ENCODE measurements around the gene RNPEPL1.

RNPEPL1 gene

GRCh38 chr2:240577281-240578109, 9.2 kb downstream of the RNPEPL1 start:
- no peak for DNase-seq

GRCh38 chr2:240578110-240578450, 9.8 kb downstream of the RNPEPL1 start:
- DNase-seq = no peak

GRCh38 chr2:240578488-240578887, 10.2 kb downstream of the RNPEPL1 start:
- DNase-seq = no peak

DNA sequence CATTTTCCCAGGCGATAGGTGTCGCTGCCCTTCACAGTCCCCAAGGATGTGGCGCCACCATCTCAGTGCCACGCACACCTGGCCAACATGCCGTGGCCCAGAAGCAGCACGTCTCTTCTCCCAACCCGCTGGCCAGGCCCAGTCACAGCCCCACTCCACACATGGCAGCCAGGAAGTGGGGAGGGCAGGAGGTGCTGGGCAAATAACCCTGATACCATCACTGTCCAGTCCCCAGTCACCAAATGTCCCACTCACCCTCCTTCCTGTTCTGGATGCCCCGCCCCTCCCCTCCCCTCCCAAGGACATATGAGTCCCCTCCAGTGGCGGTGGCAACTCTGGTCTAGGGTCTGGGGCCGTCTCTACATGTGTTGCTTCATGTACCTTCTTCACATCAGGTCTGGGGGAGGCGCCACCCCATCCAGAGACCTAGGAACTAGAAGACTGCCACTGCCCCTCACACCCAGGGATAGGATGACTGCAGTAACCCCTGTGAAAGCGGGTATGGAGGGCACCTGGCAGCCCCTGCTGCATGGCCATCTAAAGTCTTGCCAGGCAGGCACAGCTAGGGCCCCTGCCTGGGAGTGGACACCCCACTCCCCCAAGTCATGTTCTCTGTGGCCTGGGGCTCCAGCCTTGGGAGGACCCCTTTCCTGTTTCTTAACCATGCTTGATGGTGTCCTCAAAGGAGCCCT, 10.9 kb downstream of the RNPEPL1 start:
- DNase-seq = no peak

GRCh38 chr2:240579771-240580614, 11.7 kb downstream of the RNPEPL1 start:
- peak; percentile 78 to 80 for DNase-seq

DNA sequence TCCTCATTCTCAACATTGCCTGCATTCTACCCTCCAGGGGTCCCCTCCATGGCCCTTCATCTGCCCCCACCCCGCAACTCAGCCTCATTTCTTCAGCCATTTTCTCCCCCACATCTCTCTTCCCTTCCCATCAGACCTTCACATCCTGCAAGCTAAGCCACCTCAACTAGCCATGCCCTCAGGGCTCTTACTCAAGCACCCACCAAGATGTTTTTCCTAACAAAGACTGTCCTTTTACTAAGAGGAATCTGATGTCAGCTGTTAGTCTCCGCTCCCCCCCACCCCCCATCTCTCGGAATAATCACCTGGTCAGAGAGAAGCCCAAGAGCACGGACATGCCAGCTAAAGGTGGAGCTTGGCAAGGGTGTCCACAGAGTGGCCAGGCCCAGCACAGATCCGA, 13.5 kb downstream of the RNPEPL1 start:
- no peak for DNase-seq

- DNase-seq = no peak
Observed at GRCh38 chr2:240582781-240583180, 14.5 kb downstream of the RNPEPL1 start.

DNA sequence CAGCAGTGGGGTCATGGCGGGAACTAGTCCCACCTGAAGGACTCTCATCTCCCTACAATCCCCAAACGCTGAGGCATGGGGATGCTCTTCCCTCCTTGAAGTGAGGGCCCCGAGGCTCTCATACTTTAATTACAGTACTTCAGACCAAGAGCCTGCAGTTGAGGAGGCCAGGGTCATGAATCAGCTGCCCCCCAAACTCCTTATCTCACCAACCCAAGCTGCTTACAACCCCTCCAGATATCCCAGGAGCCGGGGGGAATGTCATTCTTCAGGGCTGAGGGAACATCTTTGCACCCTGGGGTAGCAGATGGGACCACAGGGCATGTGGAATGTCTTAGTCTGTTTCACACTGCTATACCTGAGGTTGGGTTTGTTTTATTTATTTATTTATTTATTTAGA, 15.5 kb downstream of the RNPEPL1 start:
- DNase-seq = no peak

GRCh38 chr2:240584486-240585031, 16.3 kb downstream of the RNPEPL1 start:
- no peak for DNase-seq

GRCh38 chr2:240585101-240585500, 16.8 kb downstream of the RNPEPL1 start:
- no peak for DNase-seq

- no peak for DNase-seq
Observed at GRCh38 chr2:240585681-240586197, 17.5 kb downstream of the RNPEPL1 start.

GRCh38 chr2:240586198-240586918, 18.1 kb downstream of the RNPEPL1 start, which contains the start of gene CAPN10:
CAPN10 (plus strand) TSS chr2:240586734; CDS start chr2:240586912, 178 bp downstream.
- peak; percentile 96 to 97 for DNase-seq

DNA sequence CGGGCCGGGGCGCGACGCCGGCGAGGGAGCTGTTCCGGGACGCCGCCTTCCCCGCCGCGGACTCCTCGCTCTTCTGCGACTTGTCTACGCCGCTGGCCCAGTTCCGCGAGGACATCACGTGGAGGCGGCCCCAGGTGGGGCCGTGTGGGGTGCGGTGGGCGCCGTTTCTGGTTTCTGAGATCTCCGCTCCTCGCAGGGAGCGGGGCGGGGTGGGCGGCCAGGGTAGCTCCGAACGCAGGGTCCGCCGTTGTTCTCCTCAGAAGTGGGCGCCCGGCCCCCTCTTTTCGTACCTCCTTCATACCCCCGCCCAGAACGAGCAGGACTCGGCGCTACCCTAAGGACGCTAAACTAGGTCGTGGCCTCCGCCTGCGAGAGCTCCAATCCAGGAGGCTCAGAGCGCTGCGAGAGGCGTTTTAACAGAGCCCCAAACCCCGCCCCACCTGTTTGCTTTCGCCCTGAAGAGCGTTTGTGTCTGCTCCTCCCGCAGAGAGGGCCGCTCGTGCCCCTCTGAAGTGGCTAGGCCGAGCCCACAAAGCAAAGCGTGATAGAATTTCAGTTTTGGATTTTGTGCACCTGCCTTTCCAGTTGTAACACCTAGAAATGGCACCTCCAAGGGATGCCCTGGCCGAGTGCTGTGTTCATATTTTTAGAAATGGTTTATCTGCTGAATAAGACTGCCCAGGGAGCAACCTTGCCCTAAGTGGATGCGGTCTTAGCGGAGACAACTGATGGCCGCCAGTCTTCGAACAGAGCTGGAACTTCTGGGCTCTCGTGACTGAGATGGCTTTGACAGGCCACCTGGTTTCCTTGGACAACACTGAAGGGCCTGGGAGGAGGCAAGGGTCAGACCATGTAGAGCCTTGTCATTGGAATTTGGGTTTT, 18.9 kb downstream of the RNPEPL1 start:
- DNase-seq = peak; percentile 60 to 68

DNA sequence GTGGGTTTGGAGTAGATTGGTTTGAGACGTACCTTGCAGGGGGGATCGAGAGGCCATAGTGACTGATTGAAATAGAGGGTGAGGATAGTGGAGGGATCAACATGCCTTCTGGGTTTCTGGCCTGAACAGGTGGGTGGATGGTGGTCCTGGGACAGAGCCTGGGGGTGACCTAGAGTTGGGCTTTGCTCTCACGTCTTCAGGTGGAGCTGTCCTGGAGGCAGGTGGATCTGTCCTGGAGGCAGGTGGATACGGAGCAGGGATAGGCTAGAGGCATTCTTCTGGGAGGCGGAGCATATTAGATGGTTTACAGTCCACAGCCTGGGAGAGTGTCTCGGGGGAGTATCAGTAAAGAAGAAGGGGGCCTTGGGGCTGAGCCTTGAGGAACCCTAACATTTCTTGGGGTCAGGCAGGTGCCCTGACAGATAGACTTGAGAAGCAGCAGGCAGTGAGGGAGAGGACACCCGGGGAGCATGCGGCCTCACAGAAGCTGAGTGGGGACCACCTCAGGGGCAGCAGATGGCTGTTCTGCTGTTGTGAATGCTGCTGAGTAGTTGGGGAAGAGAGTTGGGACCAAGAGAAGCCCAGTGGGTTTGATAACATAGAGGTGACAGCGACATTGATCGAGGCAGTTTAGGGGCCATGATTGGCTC, 19.8 kb downstream of the RNPEPL1 start:
- DNase-seq = no peak

DNA sequence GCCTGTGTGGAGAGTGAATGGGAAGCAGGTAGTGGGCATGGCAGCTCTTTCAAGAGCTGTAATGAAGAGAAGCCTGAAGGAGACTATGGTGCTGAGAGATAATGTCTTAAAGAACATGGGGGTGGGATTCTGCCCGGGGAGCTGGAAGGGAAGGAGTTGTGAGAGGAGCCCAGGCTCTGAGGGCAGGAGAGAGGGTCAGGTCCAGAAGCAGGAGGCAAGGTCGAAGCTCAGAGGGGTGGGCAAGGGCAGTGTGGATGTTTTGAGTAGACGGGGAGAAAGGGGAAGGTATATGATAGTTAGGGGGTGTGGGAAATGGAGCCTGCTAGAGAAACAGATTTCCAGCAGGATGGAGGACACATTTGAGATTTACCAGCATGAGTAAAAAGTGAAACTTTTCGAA, 20.4 kb downstream of the RNPEPL1 start:
- no peak for DNase-seq

DNA sequence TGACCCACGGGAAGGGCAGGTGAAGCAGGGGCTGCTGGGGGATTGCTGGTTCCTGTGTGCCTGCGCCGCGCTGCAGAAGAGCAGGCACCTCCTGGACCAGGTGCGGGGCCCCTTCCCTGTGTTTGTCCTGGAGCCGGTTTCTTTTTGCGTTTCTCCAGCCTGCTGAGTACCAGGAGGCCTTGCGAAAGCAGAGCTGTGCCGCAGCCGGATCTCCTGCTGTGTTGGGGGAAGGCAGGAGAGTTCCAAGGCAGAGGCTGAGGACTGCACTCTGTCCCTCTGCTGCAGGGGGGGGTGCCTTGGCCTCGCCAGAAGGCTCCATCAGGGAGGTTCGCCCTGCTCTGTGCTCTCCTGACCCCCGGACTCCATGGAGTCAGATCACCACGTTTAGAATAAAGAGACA, 21.1 kb downstream of the RNPEPL1 start:
- no peak for DNase-seq

GRCh38 chr2:240589850-240590525, 21.7 kb downstream of the RNPEPL1 start:
- no peak for DNase-seq

- DNase-seq = no peak
Observed at GRCh38 chr2:240590681-240591111, 22.4 kb downstream of the RNPEPL1 start.

DNA sequence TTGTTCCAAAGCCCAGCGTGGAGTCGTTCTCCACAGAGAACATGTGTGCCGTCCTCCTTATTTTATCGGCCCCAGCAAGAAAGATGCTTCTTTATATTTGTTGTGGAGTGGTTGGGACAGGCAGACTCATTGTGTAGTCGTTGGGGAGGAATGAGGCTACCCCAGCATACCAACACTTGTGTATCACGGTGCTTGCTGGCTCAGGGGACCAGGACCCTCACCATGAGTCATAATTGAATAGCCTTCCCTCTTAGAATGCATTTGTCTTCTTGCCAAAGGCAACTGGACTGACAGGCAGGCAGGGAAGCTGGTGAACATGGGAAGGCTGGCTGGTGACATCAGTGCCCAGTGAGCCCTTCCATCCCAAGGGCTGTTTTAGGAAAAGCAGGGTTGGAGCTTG, 22.9 kb downstream of the RNPEPL1 start:
- DNase-seq = no peak

DNA sequence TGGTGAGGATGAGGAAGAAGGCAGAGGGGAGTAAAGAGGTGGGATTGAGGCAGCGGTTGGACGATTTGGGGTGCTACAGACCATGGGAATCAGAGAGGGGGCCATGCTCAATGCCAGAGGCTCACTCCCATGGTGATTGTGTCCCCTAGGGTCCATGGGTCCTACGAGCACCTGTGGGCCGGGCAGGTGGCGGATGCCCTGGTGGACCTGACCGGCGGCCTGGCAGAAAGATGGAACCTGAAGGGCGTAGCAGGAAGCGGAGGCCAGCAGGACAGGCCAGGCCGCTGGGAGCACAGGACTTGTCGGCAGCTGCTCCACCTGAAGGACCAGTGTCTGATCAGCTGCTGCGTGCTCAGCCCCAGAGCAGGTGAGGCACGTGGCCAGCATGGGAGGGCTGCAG, 23.5 kb downstream of the RNPEPL1 start:
- no peak for DNase-seq
